ENCODE measurements around the gene SNORC. TPM values are rescaled to one million over a fixed set of nuclear protein-coding genes. Genes with fewer than 3 reads are reported as not detected.

SNORC gene
- total and polyA plus RNA-seq, 2 of the 13 experiments (the other 11 are each of a cell fraction or from before 2014, with no cell fraction given): 59.1 to 86.1 TPM

DNA sequence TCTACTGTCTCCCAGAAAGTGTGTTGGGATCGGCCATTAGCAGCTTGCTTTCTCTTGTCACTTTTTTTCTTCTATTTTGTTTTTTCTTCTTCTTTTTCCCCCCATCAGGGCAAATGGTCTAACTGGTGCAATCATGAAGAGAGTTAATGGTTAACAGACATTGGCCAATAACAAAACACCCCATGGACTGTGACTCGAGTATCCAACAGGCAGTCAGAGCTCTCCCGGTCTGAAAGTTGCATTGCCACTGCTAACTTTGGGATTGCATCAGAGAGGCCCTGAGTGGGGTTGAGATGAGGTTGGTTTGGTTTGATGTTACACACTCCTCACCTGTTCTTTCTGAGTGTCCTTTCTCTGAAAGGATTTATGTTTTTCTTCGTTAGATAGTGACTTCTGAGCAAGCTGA lies 12.9 kb upstream of the SNORC start (continued):
- TF ChIP-seq, protein P1, sequence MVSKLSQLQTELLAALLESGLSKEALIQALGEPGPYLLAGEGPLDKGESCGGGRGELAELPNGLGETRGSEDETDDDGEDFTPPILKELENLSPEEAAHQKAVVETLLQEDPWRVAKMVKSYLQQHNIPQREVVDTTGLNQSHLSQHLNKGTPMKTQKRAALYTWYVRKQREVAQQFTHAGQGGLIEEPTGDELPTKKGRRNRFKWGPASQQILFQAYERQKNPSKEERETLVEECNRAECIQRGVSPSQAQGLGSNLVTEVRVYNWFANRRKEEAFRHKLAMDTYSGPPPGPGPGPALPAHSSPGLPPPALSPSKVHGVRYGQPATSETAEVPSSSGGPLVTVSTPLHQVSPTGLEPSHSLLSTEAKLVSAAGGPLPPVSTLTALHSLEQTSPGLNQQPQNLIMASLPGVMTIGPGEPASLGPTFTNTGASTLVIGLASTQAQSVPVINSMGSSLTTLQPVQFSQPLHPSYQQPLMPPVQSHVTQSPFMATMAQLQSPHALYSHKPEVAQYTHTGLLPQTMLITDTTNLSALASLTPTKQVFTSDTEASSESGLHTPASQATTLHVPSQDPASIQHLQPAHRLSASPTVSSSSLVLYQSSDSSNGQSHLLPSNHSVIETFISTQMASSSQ (IDR thresholded peaks at IDR 0.05; ENCODE audit: low read depth): peak; percentile 99
- TF ChIP-seq, protein P1 (CRISPR knock-in tag; IDR thresholded peaks at IDR 0.05; ENCODE audit: borderline replicate concordance): peak; percentile 99
- TF ChIP-seq, protein P2, sequence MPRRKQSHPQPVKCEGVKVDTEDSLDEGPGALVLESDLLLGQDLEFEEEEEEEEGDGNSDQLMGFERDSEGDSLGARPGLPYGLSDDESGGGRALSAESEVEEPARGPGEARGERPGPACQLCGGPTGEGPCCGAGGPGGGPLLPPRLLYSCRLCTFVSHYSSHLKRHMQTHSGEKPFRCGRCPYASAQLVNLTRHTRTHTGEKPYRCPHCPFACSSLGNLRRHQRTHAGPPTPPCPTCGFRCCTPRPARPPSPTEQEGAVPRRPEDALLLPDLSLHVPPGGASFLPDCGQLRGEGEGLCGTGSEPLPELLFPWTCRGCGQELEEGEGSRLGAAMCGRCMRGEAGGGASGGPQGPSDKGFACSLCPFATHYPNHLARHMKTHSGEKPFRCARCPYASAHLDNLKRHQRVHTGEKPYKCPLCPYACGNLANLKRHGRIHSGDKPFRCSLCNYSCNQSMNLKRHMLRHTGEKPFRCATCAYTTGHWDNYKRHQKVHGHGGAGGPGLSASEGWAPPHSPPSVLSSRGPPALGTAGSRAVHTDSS (CRISPR knock-in tag; conservative IDR thresholded peaks at IDR 0.05): no peak
- 0 out of 2 replicates have a peak, but pooled peaks have one; percentile 26 for TF ChIP-seq STAT5B (CRISPR knock-in tag; IDR thresholded peaks at IDR 0.05)
- peak; percentile 33; the same call in 1 of the 2 replicates for TF ChIP-seq TBX3 (IDR thresholded peaks at IDR 0.05; ENCODE audit: borderline replicate concordance)
- TF ChIP-seq IRF2 (CRISPR knock-in tag; IDR thresholded peaks at IDR 0.05): peak; percentile 83; the same call in 1 of the 2 replicates
- no peak for TF ChIP-seq HIVEP1 (CRISPR knock-in tag; IDR thresholded peaks at IDR 0.05)
- TF ChIP-seq BORCS8-MEF2B (CRISPR knock-in tag; IDR thresholded peaks at IDR 0.05): peak; percentile 85; the same call in 1 of the 2 replicates
- TF ChIP-seq, protein P3, sequence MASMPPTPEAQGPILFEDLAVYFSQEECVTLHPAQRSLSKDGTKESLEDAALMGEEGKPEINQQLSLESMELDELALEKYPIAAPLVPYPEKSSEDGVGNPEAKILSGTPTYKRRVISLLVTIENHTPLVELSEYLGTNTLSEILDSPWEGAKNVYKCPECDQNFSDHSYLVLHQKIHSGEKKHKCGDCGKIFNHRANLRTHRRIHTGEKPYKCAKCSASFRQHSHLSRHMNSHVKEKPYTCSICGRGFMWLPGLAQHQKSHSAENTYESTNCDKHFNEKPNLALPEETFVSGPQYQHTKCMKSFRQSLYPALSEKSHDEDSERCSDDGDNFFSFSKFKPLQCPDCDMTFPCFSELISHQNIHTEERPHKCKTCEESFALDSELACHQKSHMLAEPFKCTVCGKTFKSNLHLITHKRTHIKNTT (CRISPR knock-in tag; IDR thresholded peaks at IDR 0.05): no peak
- no peak for TF ChIP-seq JUNB (CRISPR knock-in tag; IDR thresholded peaks at IDR 0.05; ENCODE audit: borderline replicate concordance)
- no peak for TF ChIP-seq ZNF629 (CRISPR knock-in tag; conservative IDR thresholded peaks at IDR 0.05)
- no peak for TF ChIP-seq SRY (CRISPR knock-in tag; IDR thresholded peaks at IDR 0.05)
- TF ChIP-seq, protein P4, sequence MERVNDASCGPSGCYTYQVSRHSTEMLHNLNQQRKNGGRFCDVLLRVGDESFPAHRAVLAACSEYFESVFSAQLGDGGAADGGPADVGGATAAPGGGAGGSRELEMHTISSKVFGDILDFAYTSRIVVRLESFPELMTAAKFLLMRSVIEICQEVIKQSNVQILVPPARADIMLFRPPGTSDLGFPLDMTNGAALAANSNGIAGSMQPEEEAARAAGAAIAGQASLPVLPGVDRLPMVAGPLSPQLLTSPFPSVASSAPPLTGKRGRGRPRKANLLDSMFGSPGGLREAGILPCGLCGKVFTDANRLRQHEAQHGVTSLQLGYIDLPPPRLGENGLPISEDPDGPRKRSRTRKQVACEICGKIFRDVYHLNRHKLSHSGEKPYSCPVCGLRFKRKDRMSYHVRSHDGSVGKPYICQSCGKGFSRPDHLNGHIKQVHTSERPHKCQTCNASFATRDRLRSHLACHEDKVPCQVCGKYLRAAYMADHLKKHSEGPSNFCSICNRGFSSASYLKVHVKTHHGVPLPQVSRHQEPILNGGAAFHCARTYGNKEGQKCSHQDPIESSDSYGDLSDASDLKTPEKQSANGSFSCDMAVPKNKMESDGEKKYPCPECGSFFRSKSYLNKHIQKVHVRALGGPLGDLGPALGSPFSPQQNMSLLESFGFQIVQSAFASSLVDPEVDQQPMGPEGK (CRISPR knock-in tag; IDR thresholded peaks at IDR 0.05): peak; percentile 86
- TF ChIP-seq NCOA5 (CRISPR knock-in tag; IDR thresholded peaks at IDR 0.05): no peak
- no peak for TF ChIP-seq EEA1 (CRISPR knock-in tag; IDR thresholded peaks at IDR 0.05; ENCODE audit: borderline replicate concordance)
- 0 out of 2 replicates have a peak, but pooled peaks have one; percentile 47 for TF ChIP-seq ESRRA (CRISPR knock-in tag; IDR thresholded peaks at IDR 0.05; ENCODE audit: low read depth)
- TF ChIP-seq ZBTB20 (CRISPR knock-in tag; IDR thresholded peaks at IDR 0.05; ENCODE audit: borderline replicate concordance, low read depth): peak; percentile 64; the same call in 1 of the 2 replicates
- TF ChIP-seq KDM4B (CRISPR knock-in tag; IDR thresholded peaks at IDR 0.05): peak; percentile 92
- no peak for TF ChIP-seq MED13 (CRISPR knock-in tag; IDR thresholded peaks at IDR 0.05)
- no peak for TF ChIP-seq NBN (conservative IDR thresholded peaks at IDR 0.05)
- TF ChIP-seq ZNF614 (CRISPR knock-in tag; IDR thresholded peaks at IDR 0.05; ENCODE audit: borderline replicate concordance): peak; percentile 98
- TF ChIP-seq ZNF891 (CRISPR knock-in tag; IDR thresholded peaks at IDR 0.05): no peak
- TF ChIP-seq ZBTB7B (CRISPR knock-in tag; IDR thresholded peaks at IDR 0.05): peak; percentile 77
- no peak for TF ChIP-seq SRSF4 (IDR thresholded peaks at IDR 0.05; ENCODE audit: low read depth, low read length, poor library complexity, severe bottlenecking)
